ENCODE data around the gene CCDC87.

The CCDC87 gene

DNA sequence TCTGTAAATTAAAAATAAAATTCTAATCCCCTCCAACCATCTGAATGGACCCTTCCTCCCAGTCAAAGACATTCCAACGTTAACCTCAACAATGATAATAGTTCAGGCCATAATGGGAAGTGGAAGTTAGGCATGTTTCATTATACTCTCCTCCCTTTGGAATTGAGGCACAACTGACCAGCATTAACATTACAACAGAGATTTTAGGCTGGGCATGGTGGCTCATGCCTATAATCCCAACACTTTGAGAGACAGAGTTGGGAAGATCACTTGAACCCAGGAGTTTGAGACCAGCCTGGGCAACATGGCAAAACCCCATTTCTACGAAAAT, 22.0 kb downstream of the CCDC87 start:
- DNase-seq, result no peak

DNA sequence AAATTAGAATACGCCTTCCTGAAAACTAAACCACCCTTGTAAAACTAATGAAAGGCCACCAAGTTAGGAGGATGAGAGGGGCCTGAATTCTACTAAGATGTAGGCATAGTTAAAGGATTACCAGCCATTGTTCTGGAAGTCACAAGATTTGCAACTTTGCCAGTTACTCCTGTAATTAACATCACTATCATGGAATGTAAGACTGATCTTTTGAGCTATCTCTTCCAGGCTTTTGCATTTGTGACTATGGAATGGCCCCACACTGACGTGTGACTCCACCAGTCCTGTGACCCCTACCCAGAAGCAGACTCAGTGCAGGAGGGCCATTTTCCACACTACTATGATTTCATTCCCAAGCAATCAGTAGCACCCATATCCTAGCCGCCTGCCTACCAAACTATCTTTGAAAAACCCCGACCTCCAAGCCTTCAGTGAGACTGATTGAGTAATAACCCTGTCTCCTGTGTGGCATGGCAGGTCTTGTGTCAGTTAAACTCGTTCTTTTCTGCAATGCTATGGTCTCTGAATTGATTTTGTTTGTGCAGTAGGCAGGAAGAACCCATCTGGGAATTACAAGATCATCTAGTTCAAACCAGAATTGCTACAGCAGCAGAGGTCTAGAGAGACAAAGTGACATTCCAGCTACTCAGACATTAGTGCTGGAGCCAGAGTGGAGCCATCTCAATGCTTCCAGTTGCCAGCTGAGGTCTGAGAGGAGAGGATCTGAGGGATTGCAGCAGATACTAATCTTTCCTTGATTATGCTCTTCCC, 22.6 kb downstream of the CCDC87 start:
- DNase-seq, result no peak

- no peak for DNase-seq
These were observed 23.8 kb downstream of the CCDC87 start for GRCh38 chr11:66569076-66569475.

- peak; percentile 74 for DNase-seq
These were observed 24.5 kb downstream of the CCDC87 start, which contains the start of gene CTSF for GRCh38 chr11:66568124-66568916. TSS of gene CTSF (minus strand) at chr11:66568606. CDS start at chr11:66568486, 120 bp downstream.

- DNase-seq, result no peak
These were observed 25.1 kb downstream of the CCDC87 start for GRCh38 chr11:66567787-66568123.

- no peak for DNase-seq
These were observed 26.6 kb downstream of the CCDC87 start for GRCh38 chr11:66566221-66566620.

- no peak for DNase-seq
These were observed 27.9 kb downstream of the CCDC87 start for GRCh38 chr11:66564984-66565383.

DNA sequence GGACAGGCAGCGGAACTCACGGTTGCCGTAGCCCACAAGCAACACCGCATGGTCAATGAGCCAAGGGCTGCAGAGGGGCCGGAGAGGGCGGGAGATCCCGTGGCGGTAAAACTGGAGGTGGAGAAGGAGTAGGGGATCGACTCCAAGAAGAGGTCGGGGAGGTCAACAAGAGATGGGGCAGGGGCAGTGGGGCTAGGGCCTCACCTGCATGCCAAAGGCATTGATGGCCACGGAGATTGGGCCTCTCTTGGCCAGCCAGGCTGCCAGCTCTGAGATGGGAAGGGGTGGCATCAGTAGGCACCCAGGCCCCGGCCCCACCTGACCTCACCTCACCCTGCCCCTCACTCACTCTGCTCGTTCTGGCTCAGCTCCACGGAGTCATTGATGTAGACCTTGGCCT, 28.3 kb downstream of the CCDC87 start:
- DNase-seq, result no peak

- no peak for DNase-seq
These were observed 29.0 kb downstream of the CCDC87 start for GRCh38 chr11:66563832-66564231.

DNA sequence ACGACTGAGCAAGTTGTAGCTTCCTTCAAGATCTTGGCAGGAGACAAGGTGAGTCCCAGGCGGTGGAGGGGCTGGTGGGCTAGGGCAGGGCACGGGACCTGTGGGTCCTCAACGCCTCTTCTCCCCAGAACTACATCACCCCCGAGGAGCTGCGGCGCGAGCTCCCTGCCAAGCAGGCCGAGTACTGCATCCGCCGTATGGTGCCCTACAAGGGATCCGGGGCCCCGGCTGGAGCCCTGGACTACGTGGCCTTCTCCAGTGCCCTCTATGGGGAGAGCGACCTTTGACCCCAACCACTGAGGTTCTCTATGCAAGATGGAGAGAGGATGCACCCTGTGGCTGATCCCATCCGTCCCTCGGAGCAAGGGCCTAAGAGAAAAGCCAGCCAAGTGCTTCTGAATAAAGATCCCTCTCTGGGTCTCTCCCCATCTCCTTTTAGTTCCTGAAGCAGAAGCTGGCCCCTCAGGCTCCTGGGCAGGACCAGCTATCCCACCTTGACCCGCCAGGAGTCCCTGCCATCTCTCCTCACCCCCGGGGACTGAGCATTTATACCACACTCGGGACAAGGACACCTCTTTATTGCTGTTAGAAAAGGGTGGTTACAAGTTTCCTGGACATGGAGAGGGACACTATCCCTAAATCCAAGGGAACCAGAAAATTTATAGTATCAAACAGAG, 29.8 kb downstream of the CCDC87 start:
- DNase-seq, result no peak

GRCh38 chr11:66562275-66562674, 30.6 kb downstream of the CCDC87 start:
- no peak for DNase-seq

- no peak for DNase-seq
These were observed 31.0 kb downstream of the CCDC87 start for GRCh38 chr11:66561975-66562248.

- DNase-seq, result no peak
These were observed 31.5 kb downstream of the CCDC87 start for GRCh38 chr11:66561178-66561974.

GRCh38 chr11:66559866-66560676, 32.8 kb downstream of the CCDC87 start:
- DNase-seq, result no peak

GRCh38 chr11:66559142-66559865, 33.6 kb downstream of the CCDC87 start:
- DNase-seq, result peak; percentile 21

DNA sequence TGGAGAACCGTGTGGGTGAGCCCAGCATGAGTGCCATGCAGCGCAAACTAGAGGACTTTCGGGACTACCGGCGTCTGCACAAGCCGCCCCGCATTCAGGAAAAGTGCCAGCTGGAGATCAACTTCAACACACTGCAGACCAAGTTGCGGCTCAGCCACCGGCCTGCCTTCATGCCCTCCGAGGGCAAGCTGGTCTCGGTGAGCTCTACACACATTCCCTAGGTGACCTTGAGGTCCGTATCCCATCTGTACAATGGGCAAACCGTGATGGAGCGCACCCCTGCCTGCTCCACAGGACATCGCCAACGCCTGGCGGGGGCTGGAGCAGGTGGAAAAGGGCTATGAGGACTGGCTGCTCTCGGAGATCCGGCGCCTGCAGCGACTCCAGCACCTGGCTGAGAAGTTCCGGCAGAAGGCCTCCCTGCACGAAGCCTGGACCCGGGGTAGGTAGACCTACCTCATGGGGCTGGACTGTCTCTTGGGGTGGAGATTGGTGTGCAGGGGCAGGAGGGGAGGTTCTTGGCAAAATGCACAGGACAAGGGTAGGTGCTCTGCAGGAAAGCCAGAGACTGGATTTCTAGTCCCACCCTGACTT, 35.0 kb downstream of the CCDC87 start:
- DNase-seq, result no peak

DNA sequence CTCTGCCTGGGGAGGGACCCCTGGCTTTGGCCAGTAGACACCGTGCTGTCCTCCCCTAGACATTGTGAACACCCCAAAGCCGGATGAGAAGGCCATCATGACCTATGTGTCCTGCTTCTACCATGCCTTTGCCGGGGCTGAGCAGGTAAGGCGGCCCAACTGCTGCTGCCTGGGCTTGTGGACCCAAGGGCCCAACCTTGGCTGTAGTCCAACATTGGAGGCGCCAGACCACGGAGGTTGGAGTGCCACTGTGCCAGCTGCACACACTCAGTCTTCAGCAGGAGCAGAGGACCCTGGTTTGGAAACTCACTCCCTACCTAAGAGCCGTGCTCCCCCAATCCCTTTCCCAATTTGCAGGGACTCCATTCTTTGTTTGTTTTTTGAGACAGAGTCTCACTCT, 36.8 kb downstream of the CCDC87 start:
- DNase-seq, result no peak

DNA sequence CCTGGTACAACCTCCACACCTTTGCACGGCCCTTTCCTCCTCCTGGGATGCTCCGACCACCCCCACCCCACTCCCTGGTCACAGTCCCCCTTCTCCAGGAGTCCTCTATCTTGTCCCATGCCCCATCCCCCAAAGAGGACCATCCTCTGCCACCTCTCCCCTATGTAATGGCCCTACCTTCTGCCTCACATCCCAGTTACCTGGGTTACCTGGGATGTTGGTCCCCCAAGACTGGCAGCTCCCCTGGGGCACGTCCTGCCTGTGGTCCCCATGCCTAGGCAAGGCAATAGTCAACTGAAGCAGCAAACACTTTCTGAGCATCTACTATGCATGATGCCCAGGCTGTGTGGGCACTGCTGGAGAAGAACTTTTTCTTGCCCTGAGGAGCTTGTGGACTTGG, 37.4 kb downstream of the CCDC87 start:
- no peak for DNase-seq

- no peak for DNase-seq
These were observed 38.3 kb downstream of the CCDC87 start for GRCh38 chr11:66554602-66555001.

DNA sequence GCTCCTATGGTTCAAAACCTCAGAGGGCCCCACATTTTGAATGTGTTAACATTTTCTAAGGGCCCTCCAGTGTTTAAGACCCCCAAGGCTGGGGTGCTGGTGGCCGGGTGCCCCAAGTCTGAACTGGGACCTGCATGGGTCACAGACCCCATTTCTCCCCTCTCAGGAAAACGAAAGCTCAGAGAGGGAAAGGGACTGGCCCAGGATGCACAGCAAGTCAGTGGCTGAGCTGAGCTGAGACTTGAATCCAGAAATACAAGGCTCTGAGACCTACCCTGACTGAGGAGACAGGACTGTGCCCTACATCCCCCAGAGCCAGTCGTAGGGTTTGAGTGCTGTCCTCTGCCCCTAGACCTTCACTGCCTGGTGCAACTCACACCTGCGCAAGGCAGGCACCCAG, 42.0 kb downstream of the CCDC87 start:
- no peak for DNase-seq

DNA sequence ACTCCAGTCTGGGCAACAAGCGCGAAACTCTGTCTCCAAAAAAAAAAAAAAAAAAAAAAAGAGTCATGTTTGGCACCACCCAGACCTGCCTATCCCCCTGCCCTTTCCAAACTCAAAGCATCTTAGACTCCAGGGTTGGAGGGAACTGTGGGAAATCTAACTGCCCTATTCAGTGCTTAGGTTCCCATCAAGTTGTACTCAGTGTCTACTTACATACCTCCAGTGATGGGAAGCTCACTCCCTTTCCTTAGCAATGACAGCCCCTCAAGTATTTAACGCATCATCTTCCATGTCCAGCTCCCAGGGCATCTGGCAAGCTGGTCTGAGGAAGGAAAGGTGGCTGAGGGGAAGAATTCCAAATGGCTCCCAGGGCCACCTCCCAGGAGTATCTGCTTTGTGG, 43.2 kb downstream of the CCDC87 start:
- no peak for DNase-seq

All from stimulated activated CD4-positive, alpha-beta T cell treated with anti-CD3 and anti-CD28 coated beads, Interleukin-4, amount 100 ng/mL, for 24 hours (primary cell).